Liver (tissue), 3 donors: ENCODE results near the gene UBAP1L.

Source experiments
- EGR1 ChIP-seq, 2 donors: IDR thresholded peaks; 2 replicates each; pipeline ENCODE4 v1.6.1; 2016 to 2018; ENCODE audit warnings: antibody characterized with exemption in 2 of 2, low read depth in 2 of 2
- FOXA1 ChIP-seq: IDR thresholded peaks from 2 replicates; pipeline ENCODE4 v1.6.1; 2016; ENCODE audit warnings: antibody characterized with exemption
- FOXA2 ChIP-seq: IDR thresholded peaks from 2 replicates; pipeline ENCODE4 v1.6.1; 2016; ENCODE audit warnings: antibody characterized with exemption
- GABPA ChIP-seq, 2 donors: IDR thresholded peaks in 1 of 2; conservative IDR thresholded peaks in 1 of 2; 2 replicates each; pipeline ENCODE4 v1.6.1; 2016; ENCODE audit warnings: antibody characterized with exemption in 2 of 2, mild to moderate bottlenecking in 1 of 2, moderate library complexity in 1 of 2
- JUND ChIP-seq, 2 donors: IDR thresholded peaks; 2 replicates each; pipeline ENCODE4 v1.6.1; 2016; ENCODE audit warnings: antibody characterized with exemption in 2 of 2
- RAD21 ChIP-seq, 2 donors: IDR thresholded peaks; 2 replicates each; pipeline ENCODE4 v1.6.1; 2016; ENCODE audit warnings: antibody characterized with exemption in 2 of 2, mild to moderate bottlenecking in 2 of 2
- RXRA ChIP-seq, 2 donors: IDR thresholded peaks; 2 replicates each; pipeline ENCODE4 v1.6.1; 2017 to 2018; ENCODE audit warnings: antibody characterized with exemption in 2 of 2, mild to moderate bottlenecking in 1 of 2
- SP1 ChIP-seq: IDR thresholded peaks from 2 replicates; pipeline ENCODE4 v1.6.1; 2018; ENCODE audit warnings: antibody characterized with exemption, mild to moderate bottlenecking
- TAF1 ChIP-seq: conservative IDR thresholded peaks from 2 replicates; pipeline ENCODE4 v1.6.1; 2016; ENCODE audit warnings: antibody characterized with exemption, mild to moderate bottlenecking
- YY1 ChIP-seq: IDR thresholded peaks from 2 replicates; pipeline ENCODE4 v1.6.1; 2016; ENCODE audit warnings: antibody characterized with exemption, mild to moderate bottlenecking
- TF ChIP-seq, protein P1 (sequence below): fragments of 150-350 bp; IDR thresholded peaks from 2 replicates; pipeline ENCODE4 v1.5.1; 2017; ENCODE audit warnings: improper control_type of control experiment, low read depth, low read length; ENCODE audit not compliant: missing input control
- TF ChIP-seq, protein P2 (sequence below): IDR thresholded peaks from 2 replicates; pipeline ENCODE4 v1.6.1; 2016; ENCODE audit warnings: antibody characterized with exemption
- TF ChIP-seq, protein P3 (sequence below): IDR thresholded peaks from 2 replicates; pipeline ENCODE4 v1.6.1; 2016; ENCODE audit warnings: antibody characterized with exemption
- TF ChIP-seq, protein P4 (sequence below): IDR thresholded peaks from 2 replicates; pipeline ENCODE4 v1.6.1; 2016; ENCODE audit warnings: antibody characterized with exemption, mild to moderate bottlenecking
- donor health status: healthy.
- donor health status: healthy.

DNA sequence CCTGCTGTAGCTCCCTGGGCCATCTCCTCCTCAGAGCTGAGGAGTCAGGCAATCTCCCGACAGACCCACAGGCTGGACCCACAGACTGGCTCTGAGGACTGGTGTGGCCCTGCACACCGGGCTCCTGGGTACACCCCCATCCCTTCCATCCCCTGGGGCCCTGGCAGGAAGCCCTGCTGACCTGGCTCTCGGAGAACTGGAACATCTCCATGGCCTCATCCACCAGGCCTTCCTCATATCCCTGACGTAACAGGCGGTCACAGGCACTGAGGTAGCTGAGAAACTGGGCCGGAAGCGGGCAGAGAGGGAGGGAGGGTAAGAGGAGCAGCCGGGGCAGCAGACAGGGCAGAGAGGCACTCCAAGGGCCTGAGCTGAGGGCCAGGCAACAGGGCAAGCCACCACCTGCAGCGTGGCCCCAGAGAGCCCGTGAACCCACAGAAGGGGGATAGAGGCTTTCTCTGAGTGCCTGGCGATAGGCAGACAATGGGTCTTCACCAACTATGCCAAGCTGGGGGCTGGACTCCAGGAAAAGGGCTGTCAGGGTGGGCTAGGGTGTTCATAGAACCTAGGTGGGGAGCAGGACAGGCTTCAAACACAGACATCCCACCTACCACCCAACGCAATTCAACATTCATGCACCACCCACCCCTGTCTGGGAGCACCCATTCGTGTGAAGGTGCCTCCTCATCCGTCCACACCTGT, 20.6 kb downstream of the UBAP1L start:
- TF ChIP-seq, protein P1, sequence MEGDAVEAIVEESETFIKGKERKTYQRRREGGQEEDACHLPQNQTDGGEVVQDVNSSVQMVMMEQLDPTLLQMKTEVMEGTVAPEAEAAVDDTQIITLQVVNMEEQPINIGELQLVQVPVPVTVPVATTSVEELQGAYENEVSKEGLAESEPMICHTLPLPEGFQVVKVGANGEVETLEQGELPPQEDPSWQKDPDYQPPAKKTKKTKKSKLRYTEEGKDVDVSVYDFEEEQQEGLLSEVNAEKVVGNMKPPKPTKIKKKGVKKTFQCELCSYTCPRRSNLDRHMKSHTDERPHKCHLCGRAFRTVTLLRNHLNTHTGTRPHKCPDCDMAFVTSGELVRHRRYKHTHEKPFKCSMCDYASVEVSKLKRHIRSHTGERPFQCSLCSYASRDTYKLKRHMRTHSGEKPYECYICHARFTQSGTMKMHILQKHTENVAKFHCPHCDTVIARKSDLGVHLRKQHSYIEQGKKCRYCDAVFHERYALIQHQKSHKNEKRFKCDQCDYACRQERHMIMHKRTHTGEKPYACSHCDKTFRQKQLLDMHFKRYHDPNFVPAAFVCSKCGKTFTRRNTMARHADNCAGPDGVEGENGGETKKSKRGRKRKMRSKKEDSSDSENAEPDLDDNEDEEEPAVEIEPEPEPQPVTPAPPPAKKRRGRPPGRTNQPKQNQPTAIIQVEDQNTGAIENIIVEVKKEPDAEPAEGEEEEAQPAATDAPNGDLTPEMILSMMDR, result no peak
- TF ChIP-seq SP1 (no peak), JUND (IDR thresholded peaks at IDR 0.05) (no peak), GABPA (IDR thresholded peaks at IDR 0.05 in 1 of 2, conservative IDR thresholded peaks at IDR 0.05 in 1 of 2) (no peak), YY1 (no peak), RAD21 (IDR thresholded peaks at IDR 0.05) (no peak), TAF1 (no peak), FOXA1 (no peak), EGR1 (IDR thresholded peaks at IDR 0.05; ENCODE audit: low read depth in 2 of 2) (no peak), RXRA (IDR thresholded peaks at IDR 0.05) (peak in 1 of 2 donors; percentile 13), FOXA2 (no peak)
- TF ChIP-seq, protein P2, sequence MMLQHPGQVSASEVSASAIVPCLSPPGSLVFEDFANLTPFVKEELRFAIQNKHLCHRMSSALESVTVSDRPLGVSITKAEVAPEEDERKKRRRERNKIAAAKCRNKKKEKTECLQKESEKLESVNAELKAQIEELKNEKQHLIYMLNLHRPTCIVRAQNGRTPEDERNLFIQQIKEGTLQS, result no peak
- TF ChIP-seq, protein P3, sequence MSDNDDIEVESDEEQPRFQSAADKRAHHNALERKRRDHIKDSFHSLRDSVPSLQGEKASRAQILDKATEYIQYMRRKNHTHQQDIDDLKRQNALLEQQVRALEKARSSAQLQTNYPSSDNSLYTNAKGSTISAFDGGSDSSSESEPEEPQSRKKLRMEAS, result no peak
- TF ChIP-seq, protein P4, sequence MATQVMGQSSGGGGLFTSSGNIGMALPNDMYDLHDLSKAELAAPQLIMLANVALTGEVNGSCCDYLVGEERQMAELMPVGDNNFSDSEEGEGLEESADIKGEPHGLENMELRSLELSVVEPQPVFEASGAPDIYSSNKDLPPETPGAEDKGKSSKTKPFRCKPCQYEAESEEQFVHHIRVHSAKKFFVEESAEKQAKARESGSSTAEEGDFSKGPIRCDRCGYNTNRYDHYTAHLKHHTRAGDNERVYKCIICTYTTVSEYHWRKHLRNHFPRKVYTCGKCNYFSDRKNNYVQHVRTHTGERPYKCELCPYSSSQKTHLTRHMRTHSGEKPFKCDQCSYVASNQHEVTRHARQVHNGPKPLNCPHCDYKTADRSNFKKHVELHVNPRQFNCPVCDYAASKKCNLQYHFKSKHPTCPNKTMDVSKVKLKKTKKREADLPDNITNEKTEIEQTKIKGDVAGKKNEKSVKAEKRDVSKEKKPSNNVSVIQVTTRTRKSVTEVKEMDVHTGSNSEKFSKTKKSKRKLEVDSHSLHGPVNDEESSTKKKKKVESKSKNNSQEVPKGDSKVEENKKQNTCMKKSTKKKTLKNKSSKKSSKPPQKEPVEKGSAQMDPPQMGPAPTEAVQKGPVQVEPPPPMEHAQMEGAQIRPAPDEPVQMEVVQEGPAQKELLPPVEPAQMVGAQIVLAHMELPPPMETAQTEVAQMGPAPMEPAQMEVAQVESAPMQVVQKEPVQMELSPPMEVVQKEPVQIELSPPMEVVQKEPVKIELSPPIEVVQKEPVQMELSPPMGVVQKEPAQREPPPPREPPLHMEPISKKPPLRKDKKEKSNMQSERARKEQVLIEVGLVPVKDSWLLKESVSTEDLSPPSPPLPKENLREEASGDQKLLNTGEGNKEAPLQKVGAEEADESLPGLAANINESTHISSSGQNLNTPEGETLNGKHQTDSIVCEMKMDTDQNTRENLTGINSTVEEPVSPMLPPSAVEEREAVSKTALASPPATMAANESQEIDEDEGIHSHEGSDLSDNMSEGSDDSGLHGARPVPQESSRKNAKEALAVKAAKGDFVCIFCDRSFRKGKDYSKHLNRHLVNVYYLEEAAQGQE, result no peak
